Dendritic cell treated with granulocyte-macrophage colony-stimulating factor and Interleukin-4, amounts not matched to agents 40 ng/mL and 50 ng/mL, for 4 days (primary cell): Measurements from ENCODE around the gene CYP1B1.

Source experiments
- H3K27ac Mint-ChIP-seq: one replicate; pipeline ENCODE4 v1.8.0; 2022; ENCODE audit warnings: mild to moderate bottlenecking, mixed read lengths
- H3K27me3 Mint-ChIP-seq: one replicate; pipeline ENCODE4 v1.8.0; 2022; ENCODE audit warnings: mild to moderate bottlenecking, mixed read lengths
- H3K36me3 Mint-ChIP-seq: one replicate; pipeline ENCODE4 v1.8.0; 2022; ENCODE audit warnings: low read depth, mixed read lengths
- H3K4me1 Mint-ChIP-seq: one replicate; pipeline ENCODE4 v1.8.0; 2022; ENCODE audit warnings: low read depth, mixed read lengths
- H3K4me3 Mint-ChIP-seq: one replicate; pipeline ENCODE4 v1.8.0; 2022; ENCODE audit warnings: mild to moderate bottlenecking, moderate library complexity, mixed read lengths
- H3K9me3 Mint-ChIP-seq: one replicate; pipeline ENCODE4 v1.8.0; 2022; ENCODE audit warnings: mixed read lengths
- intact Hi-C: fragments of 100-400 bp; cut with micrococcal nuclease; formaldehyde crosslinking; loops from one replicate; pipeline ENCODE4 v1.15.0; 2022

The CYP1B1 gene

DNA sequence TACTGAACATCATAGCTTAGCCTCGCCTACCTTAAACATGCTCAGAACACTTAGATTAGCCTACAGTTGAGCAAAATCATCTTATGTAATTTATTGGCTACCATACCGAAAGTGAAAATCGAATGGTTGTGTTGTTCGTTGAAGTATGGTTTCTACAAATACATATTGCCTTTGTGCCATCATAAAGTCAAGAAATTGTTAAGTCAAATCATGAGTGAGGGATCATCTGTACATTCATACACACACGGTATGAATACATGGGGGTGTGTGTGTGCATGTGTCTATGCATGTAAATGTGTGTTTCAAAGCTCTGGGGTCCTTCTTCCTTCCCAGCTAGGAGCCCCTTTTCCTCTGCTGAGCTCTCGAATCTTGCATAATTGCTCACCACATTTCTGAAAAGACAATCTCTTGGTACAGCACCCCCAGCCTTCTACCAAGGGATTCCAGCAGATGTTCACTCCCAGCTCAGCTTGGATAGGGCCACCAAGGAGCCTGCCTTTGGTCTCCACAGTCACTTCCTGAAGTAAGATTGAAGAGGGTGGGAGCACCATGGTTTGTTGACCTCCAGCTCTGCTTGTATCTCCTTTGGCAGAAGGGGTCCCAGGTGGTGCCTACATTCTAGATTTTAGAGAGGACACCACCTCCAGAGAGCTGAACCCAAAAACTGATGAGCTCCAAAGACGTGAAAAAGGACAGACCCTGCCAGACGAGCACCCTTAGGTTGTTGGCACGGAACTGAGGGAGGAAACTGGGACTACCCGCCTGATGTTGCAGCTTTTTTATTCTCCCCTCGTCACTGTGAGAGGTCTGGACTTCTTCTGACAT is 33.2 kb upstream of the CYP1B1 start:
- intact Hi-C loops = no loop called here
- Mint-ChIP-seq H3K4me3 (no peak overlapping the region), H3K27ac (peak overlapping the region; percentile 22), H3K36me3 (no peaks in the 10 kb centered on the region), H3K4me1 (peaks cover 83% of the 10 kb centered on the region), H3K27me3 (no peaks in the 10 kb centered on the region), H3K9me3 (no peaks in the 10 kb centered on the region)

DNA sequence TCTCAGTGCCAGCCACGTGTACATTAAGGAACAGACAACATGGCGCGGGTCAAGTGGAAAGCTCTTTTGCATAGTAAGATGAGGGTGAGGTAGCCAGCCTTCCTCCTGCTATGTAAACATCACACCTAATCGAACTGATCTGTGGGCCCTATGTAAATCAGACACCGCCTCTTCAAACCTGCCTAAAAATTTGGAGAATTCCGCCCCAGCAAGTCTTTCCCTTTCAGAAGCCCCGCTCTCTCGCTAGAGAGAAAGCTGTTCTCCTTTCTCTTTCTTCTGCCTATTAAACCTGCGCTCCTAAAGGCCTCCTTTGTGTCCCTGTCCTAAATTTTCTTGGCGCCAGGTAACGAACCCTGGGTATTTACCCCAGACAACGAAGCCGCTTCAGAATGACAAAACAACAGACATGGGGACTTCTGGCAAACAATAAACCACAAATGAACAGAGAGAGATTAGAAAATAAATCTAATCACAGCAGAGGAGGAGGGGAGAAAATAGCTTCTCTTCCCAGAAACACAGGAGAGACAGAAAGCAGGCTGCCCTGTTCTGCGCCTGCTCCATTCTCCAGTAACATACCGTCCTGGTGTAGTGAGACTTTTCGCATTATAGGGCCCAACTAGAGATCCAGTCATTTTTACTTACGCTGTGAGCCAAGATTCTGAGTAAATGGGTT is 31.9 kb upstream of the CYP1B1 start:
- Mint-ChIP-seq H3K27ac (peak overlapping the region; percentile 37), H3K9me3 (no peaks in the 10 kb centered on the region), H3K36me3 (no peaks in the 10 kb centered on the region), H3K4me1 (peaks cover 71% of the 10 kb centered on the region), H3K4me3 (no peak overlapping the region), H3K27me3 (no peaks in the 10 kb centered on the region)
- intact Hi-C loops = no loop called here

- Mint-ChIP-seq H3K4me1 (peaks cover 58% of the 10 kb centered on the region), H3K27ac (peak overlapping the region; percentile 82), H3K27me3 (peaks cover 6% of the 10 kb centered on the region), H3K4me3 (peak overlapping the region; percentile 37), H3K36me3 (no peaks in the 10 kb centered on the region), H3K9me3 (no peaks in the 10 kb centered on the region)
- intact Hi-C loops = no loop called here
Measured at GRCh38 chr2:38106405-38107094, 30.6 kb upstream of the CYP1B1 start.

- peaks cover 7% of the 10 kb centered on the region for H3K27me3 Mint-ChIP-seq
- H3K4me3 Mint-ChIP-seq = peak overlapping the region; percentile 37
- intact Hi-C loops = no loop called here
- H3K36me3 Mint-ChIP-seq = no peaks in the 10 kb centered on the region
- H3K9me3 Mint-ChIP-seq = no peaks in the 10 kb centered on the region
- H3K27ac Mint-ChIP-seq = peak overlapping the region; percentile 82
- peaks cover 55% of the 10 kb centered on the region for H3K4me1 Mint-ChIP-seq
Measured at GRCh38 chr2:38105922-38106321, 30.0 kb upstream of the CYP1B1 start.

- Mint-ChIP-seq H3K27me3 (peaks cover 14% of the 10 kb centered on the region), H3K4me1 (peaks cover 59% of the 10 kb centered on the region), H3K36me3 (no peaks in the 10 kb centered on the region), H3K9me3 (no peaks in the 10 kb centered on the region), H3K4me3 (no peak overlapping the region), H3K27ac (no peak overlapping the region)
- intact Hi-C loops = no loop called here
Measured at GRCh38 chr2:38104598-38104997, 28.6 kb upstream of the CYP1B1 start.

- H3K4me1 Mint-ChIP-seq = peaks cover 58% of the 10 kb centered on the region
Measured at GRCh38 chr2:38100328-38100727, 24.4 kb upstream of the CYP1B1 start.

GRCh38 chr2:38099099-38100028 is 23.4 kb upstream of the CYP1B1 start:
- Mint-ChIP-seq H3K4me3 (peak overlapping the region; percentile 72), H3K4me1 (peaks cover 53% of the 10 kb centered on the region)
- intact Hi-C loops = no loop called here

More at GRCh38 chr2:38100328-38100727, 24.4 kb upstream of the CYP1B1 start:
- Mint-ChIP-seq H3K4me3 (no peak overlapping the region), H3K27me3 (peaks cover 14% of the 10 kb centered on the region), H3K9me3 (no peaks in the 10 kb centered on the region), H3K27ac (no peak overlapping the region), H3K36me3 (no peaks in the 10 kb centered on the region)
- intact Hi-C loops = no loop called here

GRCh38 chr2:38098421-38099098 is 22.6 kb upstream of the CYP1B1 start:
- Mint-ChIP-seq H3K27ac (peak overlapping the region; percentile 82), H3K9me3 (no peaks in the 10 kb centered on the region), H3K4me1 (peaks cover 56% of the 10 kb centered on the region), H3K36me3 (no peaks in the 10 kb centered on the region), H3K27me3 (peaks cover 18% of the 10 kb centered on the region), H3K4me3 (peak overlapping the region; percentile 72)
- intact Hi-C loops = no loop called here

More at GRCh38 chr2:38099099-38100028, 23.4 kb upstream of the CYP1B1 start:
- Mint-ChIP-seq H3K36me3 (no peaks in the 10 kb centered on the region), H3K27me3 (peaks cover 17% of the 10 kb centered on the region), H3K9me3 (no peaks in the 10 kb centered on the region), H3K27ac (peak overlapping the region; percentile 82)

- no peaks in the 10 kb centered on the region for H3K9me3 Mint-ChIP-seq
- H3K4me3 Mint-ChIP-seq = peak overlapping the region; percentile 72
- peak overlapping the region; percentile 82 for H3K27ac Mint-ChIP-seq
- H3K36me3 Mint-ChIP-seq = no peaks in the 10 kb centered on the region
- intact Hi-C loops = loop anchor here (2.0 kb wide), 1 partner anchor 21 kb away; the partner anchor contains the start of gene CYP1B1
- H3K4me1 Mint-ChIP-seq = peaks cover 61% of the 10 kb centered on the region
- peaks cover 18% of the 10 kb centered on the region for H3K27me3 Mint-ChIP-seq
Measured at GRCh38 chr2:38097988-38098385, 22.0 kb upstream of the CYP1B1 start.

GRCh38 chr2:38097258-38097987 is 21.5 kb upstream of the CYP1B1 start:
- Mint-ChIP-seq H3K4me3 (no peak overlapping the region), H3K4me1 (peaks cover 67% of the 10 kb centered on the region), H3K27me3 (peaks cover 16% of the 10 kb centered on the region), H3K27ac (peak overlapping the region; percentile 82), H3K36me3 (no peaks in the 10 kb centered on the region), H3K9me3 (no peaks in the 10 kb centered on the region)
- intact Hi-C loops = loop anchor here (2.0 kb wide), 1 partner anchor 21 kb away; the partner anchor contains the start of gene CYP1B1

DNA sequence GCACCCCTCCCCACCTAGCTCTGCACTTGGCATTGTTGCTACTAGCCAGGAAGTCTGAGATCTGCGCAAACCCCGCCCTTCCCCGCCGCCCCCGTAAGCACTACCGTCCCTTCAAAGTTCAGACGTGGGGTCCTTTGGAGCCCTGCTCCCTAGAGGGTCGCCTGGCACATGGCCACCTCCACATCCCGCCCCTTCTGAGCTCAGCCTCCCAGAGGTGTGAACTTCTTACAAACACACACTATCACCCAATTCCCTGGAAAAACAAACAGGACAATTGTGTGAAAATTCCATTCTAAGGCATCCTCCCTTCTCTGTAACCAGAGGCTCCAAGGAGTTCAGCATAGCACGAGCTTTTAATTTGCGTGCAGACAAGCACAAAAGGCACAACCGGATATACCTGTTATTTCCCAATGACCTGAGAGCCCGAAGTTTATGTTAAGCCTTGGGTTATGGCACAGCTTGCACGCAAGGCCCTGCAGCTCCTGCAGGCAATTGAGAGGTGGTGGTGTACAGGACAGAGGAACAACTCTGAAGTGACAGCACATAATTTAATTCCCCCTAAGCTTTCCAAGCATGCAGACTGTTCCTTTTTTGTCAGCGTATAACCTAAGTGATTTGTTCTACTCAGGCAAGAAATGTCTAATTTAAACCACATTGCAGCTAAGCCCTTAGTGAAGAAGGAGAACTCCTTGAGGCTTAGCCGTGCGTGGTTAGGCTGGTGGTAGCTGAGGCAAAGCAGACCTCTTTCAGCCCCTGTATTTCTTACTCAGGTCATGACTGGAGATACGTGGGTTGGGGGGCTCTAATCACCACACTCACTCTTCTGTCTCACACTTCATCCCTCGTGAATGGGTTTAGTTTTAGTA is 20.3 kb upstream of the CYP1B1 start:
- Mint-ChIP-seq H3K36me3 (no peaks in the 10 kb centered on the region), H3K4me1 (peaks cover 79% of the 10 kb centered on the region), H3K27ac (peak overlapping the region; percentile 73), H3K4me3 (no peak overlapping the region), H3K9me3 (no peaks in the 10 kb centered on the region), H3K27me3 (peaks cover 12% of the 10 kb centered on the region)
- intact Hi-C loops = loop anchor here (2.0 kb wide), 1 partner anchor 19 kb away; the partner anchor contains the start of gene CYP1B1
